GM18498 (cell line): ENCODE data around the gene POMGNT1.

Experiments used
- ATAC-seq: cut with Tn5 transposase; IDR thresholded peaks from one replicate; pipeline ENCODE4 v1.9.1; 2021; ENCODE audit warnings: mild to moderate bottlenecking, moderate library complexity; ENCODE audit not compliant: unreplicated experiment

Gene POMGNT1

GRCh38 chr1:46183926-46184557, 14.2 kb downstream of the POMGNT1 start:
- no peak for ATAC-seq

GRCh38 chr1:46183079-46183847, 15.0 kb downstream of the POMGNT1 start:
- ATAC-seq, result no peak

- ATAC-seq, result no peak
These were observed 16.6 kb downstream of the POMGNT1 start for GRCh38 chr1:46181343-46182260.

GRCh38 chr1:46180082-46180616, 18.1 kb downstream of the POMGNT1 start:
- ATAC-seq, result no peak

- no peak for ATAC-seq
These were observed 18.8 kb downstream of the POMGNT1 start for GRCh38 chr1:46179138-46180081.

DNA sequence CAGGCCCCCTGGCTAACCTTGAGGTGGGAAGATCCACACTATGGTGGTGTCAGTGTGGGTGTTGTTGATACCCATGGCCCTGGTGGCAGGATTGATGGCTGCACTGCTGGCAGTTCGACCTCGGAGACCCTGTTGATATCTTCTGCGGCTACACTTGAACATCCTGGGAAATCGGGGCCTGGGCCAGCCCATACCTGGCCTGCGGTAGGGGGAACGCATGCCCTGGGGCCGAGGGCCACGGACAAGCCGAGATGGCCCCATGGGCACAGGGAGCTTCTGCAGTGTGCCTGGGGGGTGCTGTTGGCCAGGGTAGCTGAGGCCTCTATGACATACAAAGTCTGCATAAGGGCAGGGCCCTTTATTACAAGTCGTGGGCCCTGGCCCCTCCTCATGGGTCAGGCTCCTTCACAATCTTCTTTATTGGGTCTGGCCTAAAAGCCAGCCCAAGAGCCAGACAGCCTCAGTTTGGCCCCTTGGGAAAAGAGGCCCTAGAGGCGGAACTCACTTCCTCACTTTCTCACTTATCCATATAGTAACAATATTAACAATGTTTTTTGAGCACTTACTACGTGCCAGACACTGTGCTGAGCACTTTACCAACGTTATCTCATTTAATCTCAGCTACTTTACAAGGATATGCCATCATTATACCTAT, 21.9 kb downstream of the POMGNT1 start, which contains the start of gene P3R3URF:
P3R3URF (minus strand) TSS at position 278 of the 655 bp plus-strand sequence; CDS start at position 261, 17 bp downstream.
- no peak for ATAC-seq

DNA sequence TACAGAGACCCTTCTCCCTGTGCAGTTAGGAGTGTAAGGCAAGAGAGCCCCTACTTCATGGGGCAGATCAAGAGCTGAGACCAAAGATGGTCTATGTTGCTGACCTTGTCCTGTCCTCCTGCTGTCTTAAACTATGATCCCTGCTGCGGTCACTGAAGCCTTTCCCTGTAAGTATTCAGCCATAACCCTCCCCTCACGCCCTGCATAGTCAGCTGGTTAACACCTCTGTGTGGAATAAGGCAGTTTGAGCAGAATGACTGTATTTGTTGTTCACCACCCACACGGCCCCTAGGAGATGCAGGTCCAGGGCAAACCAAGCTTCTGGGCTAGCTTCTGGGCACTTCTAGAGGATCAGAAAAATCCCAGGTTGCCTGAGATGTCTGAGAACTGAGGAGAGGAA, 23.0 kb downstream of the POMGNT1 start:
- no peak for ATAC-seq

- no peak for ATAC-seq
These were observed 23.6 kb downstream of the POMGNT1 start, which contains the start of gene TSPAN1 for GRCh38 chr1:46174448-46175231. TSPAN1 (plus strand) TSS chr1:46175087; CDS start chr1:46181108, 6,021 bp downstream.

DNA sequence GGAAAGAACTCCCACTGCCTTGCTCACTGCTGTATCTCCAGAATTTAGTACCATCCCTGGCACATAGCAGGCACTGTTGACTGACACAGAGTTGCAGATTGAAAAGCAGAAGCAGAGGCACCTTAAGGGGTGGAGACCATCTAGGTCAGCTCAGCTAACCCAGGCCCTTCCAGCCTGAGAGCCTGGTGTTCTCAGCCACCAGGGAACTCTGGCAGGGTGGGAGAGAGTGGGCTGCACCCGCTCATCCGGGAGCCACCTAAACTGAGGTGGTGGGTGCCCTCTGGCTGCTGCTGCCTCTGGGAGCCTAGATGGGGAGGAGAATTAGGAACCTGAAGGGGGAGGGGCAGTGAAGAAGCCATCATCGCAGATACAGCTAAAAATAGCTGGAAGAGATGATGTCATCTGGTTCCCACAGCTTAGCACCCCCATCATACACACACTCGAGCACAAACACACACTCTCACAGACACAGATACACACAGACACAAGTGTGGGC, 24.8 kb downstream of the POMGNT1 start:
- ATAC-seq, result no peak

GRCh38 chr1:46172321-46172720, 25.9 kb downstream of the POMGNT1 start:
- no peak for ATAC-seq

DNA sequence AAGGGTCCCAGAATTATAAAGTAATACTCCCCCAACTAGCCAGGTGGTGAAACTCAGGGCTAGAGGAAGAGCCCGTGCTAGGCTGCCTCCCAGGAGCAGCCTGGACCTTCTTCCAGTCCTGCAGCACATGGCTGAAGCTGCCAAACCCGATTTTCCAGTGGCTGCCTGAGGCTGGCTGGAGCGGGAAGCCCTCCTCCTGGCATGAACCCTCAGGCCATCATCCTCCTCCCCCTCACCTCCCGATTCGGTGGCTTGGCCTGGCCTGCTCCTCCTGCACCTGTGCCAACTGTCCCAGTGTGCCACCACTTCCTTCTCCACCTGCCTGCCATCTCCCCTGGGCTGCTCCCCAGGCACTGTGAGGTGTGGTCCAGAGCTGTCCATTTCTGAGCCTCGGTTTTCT, 26.4 kb downstream of the POMGNT1 start:
- ATAC-seq, result no peak

DNA sequence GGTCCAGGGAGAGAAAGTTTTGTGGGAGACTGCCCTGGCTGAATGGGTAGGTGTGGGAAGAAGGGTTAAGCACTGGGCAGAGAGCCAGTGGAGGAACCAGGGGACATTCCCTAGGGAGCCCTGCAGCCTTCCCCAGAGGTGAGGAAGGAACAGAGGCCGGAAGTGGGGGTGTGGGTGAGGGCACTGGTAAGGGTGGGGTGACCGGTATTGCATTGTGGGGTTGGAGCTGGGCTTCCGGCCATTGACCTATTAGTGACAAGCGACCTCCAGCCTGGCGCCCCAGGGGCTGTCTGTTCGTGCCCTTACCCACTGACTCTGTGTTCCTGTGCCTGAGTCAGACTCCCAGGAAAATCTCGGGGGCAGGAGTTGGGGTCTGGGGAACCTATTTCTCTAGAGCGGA, 26.9 kb downstream of the POMGNT1 start:
- ATAC-seq, result no peak

GRCh38 chr1:46169811-46170454, 28.3 kb downstream of the POMGNT1 start:
- no peak for ATAC-seq

- no peak for ATAC-seq
These were observed 29.8 kb downstream of the POMGNT1 start for GRCh38 chr1:46168477-46168876.

- ATAC-seq, result no peak
These were observed 31.4 kb downstream of the POMGNT1 start for GRCh38 chr1:46166521-46167462.

GRCh38 chr1:46160212-46160611, 38.0 kb downstream of the POMGNT1 start:
- no peak for ATAC-seq

- ATAC-seq, result no peak
These were observed 38.7 kb downstream of the POMGNT1 start for GRCh38 chr1:46159516-46159915.
